ENCODE data around the gene SPOCK2.

The SPOCK2 gene

DNA sequence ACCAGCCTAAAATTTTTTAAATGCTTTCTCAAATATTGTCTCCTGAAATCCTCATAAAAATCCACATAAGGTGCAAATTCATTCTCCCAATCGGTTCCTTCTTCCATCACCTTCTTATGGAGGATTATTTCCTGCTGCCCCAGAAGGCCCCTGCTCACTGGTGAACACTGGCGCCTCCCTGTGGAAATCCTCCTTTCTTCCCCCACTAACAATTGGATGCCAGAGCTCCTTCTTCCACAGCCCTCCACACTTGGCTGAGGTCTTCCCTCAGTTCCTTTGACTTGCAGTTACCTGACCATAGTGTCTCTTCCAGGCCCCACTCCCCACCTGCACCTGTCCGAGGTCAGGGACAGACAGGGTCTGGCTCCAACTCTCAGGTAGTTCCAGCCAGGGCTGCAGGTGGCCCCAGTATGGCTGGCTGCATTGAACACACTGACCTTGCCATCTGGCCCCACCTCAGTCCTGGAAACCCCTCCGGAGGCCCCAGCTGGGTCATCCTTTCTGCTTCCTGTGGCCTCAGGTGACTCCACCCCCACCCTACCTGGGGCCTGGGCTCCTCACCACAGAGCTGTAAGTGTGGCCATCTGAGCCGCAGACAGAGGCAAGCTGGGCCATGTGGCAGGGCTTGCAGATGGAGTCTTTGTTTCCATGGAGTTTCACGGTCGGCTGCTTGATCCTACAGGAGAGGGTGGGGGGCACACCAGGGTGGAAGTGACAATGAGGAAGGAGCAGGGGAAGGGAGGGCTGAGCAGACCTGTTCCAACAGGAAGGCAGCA, 18.4 kb downstream of the SPOCK2 start:
- H3K4me1 ChIP-seq (ENCODE audit: control insufficient read depth, insufficient read depth, low read length): no peaks in the 10 kb centered on the region
- no peak overlapping the region for H3K27ac ChIP-seq (ENCODE audit: extremely low read depth, low read depth, low read length)
- ChIA-PET CTCF (interaction anchor here (0.7 to 2.8 kb wide), 7 partner anchors 9 to 420 kb away, joined by 3 to 16 read pairs (median 4); no protein-coding TSS in a partner anchor), POLR2A (no interaction called here)
- TF ChIP-seq ZNF791 (tag by site-specific recombination; IDR thresholded peaks at IDR 0.05) (no peak), SCRT2 (tag by site-specific recombination; IDR thresholded peaks at IDR 0.05) (no peak), OSR2 (tag by site-specific recombination; IDR thresholded peaks at IDR 0.05) (no peak), ZFP37 (tag by site-specific recombination; IDR thresholded peaks at IDR 0.05) (no peak), ZNF140 (tag by site-specific recombination; IDR thresholded peaks at IDR 0.05) (no peak)
- TF ChIP-seq, protein P1, sequence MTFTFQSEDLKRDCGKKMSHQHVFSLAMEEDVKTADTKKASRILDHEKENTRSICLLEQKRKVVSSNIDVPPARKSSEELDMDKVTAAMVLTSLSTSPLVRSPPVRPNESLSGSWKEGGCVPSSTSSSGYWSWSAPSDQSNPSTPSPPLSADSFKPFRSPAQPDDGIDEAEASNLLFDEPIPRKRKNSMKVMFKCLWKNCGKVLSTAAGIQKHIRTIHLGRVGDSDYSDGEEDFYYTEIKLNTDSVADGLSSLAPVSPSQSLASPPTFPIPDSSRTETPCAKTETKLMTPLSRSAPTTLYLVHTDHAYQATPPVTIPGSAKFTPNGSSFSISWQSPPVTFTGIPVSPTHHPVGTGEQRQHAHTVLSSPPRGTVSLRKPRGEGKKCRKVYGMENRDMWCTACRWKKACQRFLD (tag by site-specific recombination; IDR thresholded peaks at IDR 0.05): no peak
- TF ChIP-seq, protein P2, sequence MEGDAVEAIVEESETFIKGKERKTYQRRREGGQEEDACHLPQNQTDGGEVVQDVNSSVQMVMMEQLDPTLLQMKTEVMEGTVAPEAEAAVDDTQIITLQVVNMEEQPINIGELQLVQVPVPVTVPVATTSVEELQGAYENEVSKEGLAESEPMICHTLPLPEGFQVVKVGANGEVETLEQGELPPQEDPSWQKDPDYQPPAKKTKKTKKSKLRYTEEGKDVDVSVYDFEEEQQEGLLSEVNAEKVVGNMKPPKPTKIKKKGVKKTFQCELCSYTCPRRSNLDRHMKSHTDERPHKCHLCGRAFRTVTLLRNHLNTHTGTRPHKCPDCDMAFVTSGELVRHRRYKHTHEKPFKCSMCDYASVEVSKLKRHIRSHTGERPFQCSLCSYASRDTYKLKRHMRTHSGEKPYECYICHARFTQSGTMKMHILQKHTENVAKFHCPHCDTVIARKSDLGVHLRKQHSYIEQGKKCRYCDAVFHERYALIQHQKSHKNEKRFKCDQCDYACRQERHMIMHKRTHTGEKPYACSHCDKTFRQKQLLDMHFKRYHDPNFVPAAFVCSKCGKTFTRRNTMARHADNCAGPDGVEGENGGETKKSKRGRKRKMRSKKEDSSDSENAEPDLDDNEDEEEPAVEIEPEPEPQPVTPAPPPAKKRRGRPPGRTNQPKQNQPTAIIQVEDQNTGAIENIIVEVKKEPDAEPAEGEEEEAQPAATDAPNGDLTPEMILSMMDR (tag by site-specific recombination; IDR thresholded peaks at IDR 0.05): 0 out of 2 replicates have a peak, but pooled peaks have one; percentile 10
- TF ChIP-seq, protein P3, sequence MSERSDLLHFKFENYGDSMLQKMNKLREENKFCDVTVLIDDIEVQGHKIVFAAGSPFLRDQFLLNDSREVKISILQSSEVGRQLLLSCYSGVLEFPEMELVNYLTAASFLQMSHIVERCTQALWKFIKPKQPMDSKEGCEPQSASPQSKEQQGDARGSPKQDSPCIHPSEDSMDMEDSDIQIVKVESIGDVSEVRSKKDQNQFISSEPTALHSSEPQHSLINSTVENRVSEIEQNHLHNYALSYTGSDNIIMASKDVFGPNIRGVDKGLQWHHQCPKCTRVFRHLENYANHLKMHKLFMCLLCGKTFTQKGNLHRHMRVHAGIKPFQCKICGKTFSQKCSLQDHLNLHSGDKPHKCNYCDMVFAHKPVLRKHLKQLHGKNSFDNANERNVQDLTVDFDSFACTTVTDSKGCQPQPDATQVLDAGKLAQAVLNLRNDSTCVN (tag by site-specific recombination; optimal IDR thresholded peaks at IDR 0.05): no peak
- TF ChIP-seq, protein P4, sequence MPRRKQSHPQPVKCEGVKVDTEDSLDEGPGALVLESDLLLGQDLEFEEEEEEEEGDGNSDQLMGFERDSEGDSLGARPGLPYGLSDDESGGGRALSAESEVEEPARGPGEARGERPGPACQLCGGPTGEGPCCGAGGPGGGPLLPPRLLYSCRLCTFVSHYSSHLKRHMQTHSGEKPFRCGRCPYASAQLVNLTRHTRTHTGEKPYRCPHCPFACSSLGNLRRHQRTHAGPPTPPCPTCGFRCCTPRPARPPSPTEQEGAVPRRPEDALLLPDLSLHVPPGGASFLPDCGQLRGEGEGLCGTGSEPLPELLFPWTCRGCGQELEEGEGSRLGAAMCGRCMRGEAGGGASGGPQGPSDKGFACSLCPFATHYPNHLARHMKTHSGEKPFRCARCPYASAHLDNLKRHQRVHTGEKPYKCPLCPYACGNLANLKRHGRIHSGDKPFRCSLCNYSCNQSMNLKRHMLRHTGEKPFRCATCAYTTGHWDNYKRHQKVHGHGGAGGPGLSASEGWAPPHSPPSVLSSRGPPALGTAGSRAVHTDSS (tag by site-specific recombination; IDR thresholded peaks at IDR 0.05): no peak
- no peaks in the 10 kb centered on the region for H3K36me3 ChIP-seq (ENCODE audit: control insufficient read depth in 2 of 2, insufficient read depth in 1 of 2, low read length in 2 of 2)
- H3K4me3 ChIP-seq (ENCODE audit: low read depth, low read length): no peak overlapping the region
- H3K9me3 ChIP-seq (ENCODE audit: control insufficient read depth, insufficient read depth, low read depth, low read length): no peaks in the 10 kb centered on the region

DNA sequence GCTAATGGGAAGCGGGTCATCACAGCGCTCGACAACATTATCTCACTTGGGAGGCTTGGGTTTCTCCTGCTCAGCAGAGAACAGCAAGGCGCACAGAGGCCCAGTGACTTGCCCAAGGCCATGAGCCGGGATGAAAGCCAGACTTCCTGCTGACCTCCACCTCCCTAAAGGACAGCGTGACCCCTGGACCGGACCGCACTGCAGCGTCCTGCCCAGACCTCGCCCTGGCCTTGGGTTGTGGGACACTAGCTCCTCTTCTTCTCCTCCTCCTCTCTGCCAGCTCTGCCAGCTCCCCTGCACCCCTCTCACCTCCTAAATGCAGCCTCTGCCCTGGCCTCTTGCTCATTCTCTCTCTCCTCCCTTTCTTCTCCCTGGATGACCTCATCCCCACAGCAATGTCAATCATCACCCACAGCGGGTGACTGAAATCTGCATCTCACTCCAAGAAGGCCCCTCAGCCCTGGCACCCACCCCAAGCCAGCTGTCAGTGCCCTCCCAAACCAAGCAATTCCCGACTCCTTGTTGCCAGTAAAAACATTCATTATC, 19.4 kb downstream of the SPOCK2 start:
- Histone ChIP-seq H3K36me3 (ENCODE audit: control insufficient read depth in 2 of 2, insufficient read depth in 1 of 2, low read length in 2 of 2) (no peaks in the 10 kb centered on the region), H3K4me3 (ENCODE audit: low read depth, low read length) (no peak overlapping the region), H3K4me1 (ENCODE audit: control insufficient read depth, insufficient read depth, low read length) (0 out of 2 replicates have a peak, but pooled peaks cover under 1% of the 10 kb centered on the region), H3K9me3 (ENCODE audit: control insufficient read depth, insufficient read depth, low read depth, low read length) (no peaks in the 10 kb centered on the region), H3K27ac (ENCODE audit: extremely low read depth, low read depth, low read length) (no peak overlapping the region)
- ChIA-PET POLR2A (no interaction called here), CTCF (interaction anchor here (0.5 to 2.8 kb wide), 6 partner anchors 9 to 173 kb away, joined by 3 to 16 read pairs (median 5); no protein-coding TSS in a partner anchor)
- no peak for TF ChIP-seq SP3 (tag by site-specific recombination; IDR thresholded peaks at IDR 0.05)
- TF ChIP-seq SP2 (tag by site-specific recombination; IDR thresholded peaks at IDR 0.05): no peak
- 0 out of 2 replicates have a peak, but pooled peaks have one; percentile 28 for TF ChIP-seq ZFP69B (tag by site-specific recombination; IDR thresholded peaks at IDR 0.05)
- no peak for TF ChIP-seq ZNF211 (tag by site-specific recombination; IDR thresholded peaks at IDR 0.05; ENCODE audit: low read depth)
- no peak for TF ChIP-seq OVOL3 (tag by site-specific recombination; IDR thresholded peaks at IDR 0.05)
- no peak for TF ChIP-seq ZNF548 (tag by site-specific recombination; IDR thresholded peaks at IDR 0.05)
- TF ChIP-seq, protein P5, sequence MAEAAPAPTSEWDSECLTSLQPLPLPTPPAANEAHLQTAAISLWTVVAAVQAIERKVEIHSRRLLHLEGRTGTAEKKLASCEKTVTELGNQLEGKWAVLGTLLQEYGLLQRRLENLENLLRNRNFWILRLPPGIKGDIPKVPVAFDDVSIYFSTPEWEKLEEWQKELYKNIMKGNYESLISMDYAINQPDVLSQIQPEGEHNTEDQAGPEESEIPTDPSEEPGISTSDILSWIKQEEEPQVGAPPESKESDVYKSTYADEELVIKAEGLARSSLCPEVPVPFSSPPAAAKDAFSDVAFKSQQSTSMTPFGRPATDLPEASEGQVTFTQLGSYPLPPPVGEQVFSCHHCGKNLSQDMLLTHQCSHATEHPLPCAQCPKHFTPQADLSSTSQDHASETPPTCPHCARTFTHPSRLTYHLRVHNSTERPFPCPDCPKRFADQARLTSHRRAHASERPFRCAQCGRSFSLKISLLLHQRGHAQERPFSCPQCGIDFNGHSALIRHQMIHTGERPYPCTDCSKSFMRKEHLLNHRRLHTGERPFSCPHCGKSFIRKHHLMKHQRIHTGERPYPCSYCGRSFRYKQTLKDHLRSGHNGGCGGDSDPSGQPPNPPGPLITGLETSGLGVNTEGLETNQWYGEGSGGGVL (tag by site-specific recombination; IDR thresholded peaks at IDR 0.05): peak; percentile 82
- no peak for TF ChIP-seq ZNF514 (tag by site-specific recombination; IDR thresholded peaks at IDR 0.05)
- TF ChIP-seq, protein P6, sequence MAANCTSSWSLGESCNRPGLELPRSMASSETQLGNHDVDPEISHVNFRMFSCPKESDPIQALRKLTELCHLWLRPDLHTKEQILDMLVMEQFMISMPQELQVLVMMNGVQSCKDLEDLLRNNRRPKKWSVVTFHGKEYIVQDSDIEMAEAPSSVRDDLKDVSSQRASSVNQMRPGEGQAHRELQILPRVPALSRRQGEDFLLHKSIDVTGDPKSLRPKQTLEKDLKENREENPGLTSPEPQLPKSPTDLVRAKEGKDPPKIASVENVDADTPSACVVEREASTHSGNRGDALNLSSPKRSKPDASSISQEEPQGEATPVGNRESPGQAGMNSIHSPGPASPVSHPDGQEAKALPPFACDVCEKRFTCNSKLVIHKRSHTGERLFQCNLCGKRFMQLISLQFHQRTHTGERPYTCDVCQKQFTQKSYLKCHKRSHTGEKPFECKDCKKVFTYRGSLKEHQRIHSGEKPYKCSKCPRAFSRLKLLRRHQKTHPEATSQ (tag by site-specific recombination; IDR thresholded peaks at IDR 0.05): no peak
- TF ChIP-seq KLF7 (tag by site-specific recombination; IDR thresholded peaks at IDR 0.05; ENCODE audit: borderline replicate concordance): no peak
- TF ChIP-seq, protein P7, sequence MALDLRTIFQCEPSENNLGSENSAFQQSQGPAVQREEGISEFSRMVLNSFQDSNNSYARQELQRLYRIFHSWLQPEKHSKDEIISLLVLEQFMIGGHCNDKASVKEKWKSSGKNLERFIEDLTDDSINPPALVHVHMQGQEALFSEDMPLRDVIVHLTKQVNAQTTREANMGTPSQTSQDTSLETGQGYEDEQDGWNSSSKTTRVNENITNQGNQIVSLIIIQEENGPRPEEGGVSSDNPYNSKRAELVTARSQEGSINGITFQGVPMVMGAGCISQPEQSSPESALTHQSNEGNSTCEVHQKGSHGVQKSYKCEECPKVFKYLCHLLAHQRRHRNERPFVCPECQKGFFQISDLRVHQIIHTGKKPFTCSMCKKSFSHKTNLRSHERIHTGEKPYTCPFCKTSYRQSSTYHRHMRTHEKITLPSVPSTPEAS (tag by site-specific recombination; IDR thresholded peaks at IDR 0.05): no peak
- TF ChIP-seq ZNF37A (tag by site-specific recombination; IDR thresholded peaks at IDR 0.05): no peak
